Measurements from ENCODE around the gene CCL18.
"Not testable (repeated sequence)": the region's sequence is repeated elsewhere in the genome, so short reads cannot be mapped to it uniquely, and the experiment has no call there.

Gene CCL18

GRCh38 chr17:36063786-36064541, at the start of gene CCL18:
TSS of gene CCL18 (plus strand) at chr17:36064272. CDS start at chr17:36064343, 71 bp downstream.
- no peak within 1 kb of the TSS; the same call in 1 of the 2 replicates for H3K4me3 ChIP-seq (ENCODE audit: low read length)
- no peaks in the 10 kb centered on the region for H3K36me3 ChIP-seq (ENCODE audit: control insufficient read depth, insufficient read depth, low read length)
- WGBS (ENCODE audit: insufficient coverage, insufficient read length): no CpG with 5 or more reads among the region's 5 CpGs
- H3K27ac ChIP-seq (ENCODE audit: low read length): no peak within 1 kb of the TSS
- H3K27me3 ChIP-seq (ENCODE audit: control insufficient read depth, insufficient read depth, low read length): no peaks in the 10 kb centered on the region
- H3K4me1 ChIP-seq (ENCODE audit: control insufficient read depth, insufficient read depth, low read length): no peaks in the 10 kb centered on the region; the same call in 1 of the 2 replicates
- no peak for DNase-seq (ENCODE audit: low read depth, low spot score)
- H3K9me3 ChIP-seq (ENCODE audit: control insufficient read depth, insufficient read depth, low read length): no peaks in the 10 kb centered on the region

GRCh38 chr17:36014946-36015345, 49.1 kb upstream of the CCL18 start:
- Histone ChIP-seq H3K9me3 (ENCODE audit: control insufficient read depth, insufficient read depth, low read length) (no peaks in the 10 kb centered on the region), H3K27me3 (ENCODE audit: control insufficient read depth, insufficient read depth, low read length) (no peaks in the 10 kb centered on the region)

GRCh38 chr17:36015895-36016294, 48.2 kb upstream of the CCL18 start:
- H3K9me3 ChIP-seq (ENCODE audit: control insufficient read depth, insufficient read depth, low read length); H3K27ac ChIP-seq (ENCODE audit: low read length); H3K4me3 ChIP-seq (ENCODE audit: low read length); H3K27me3 ChIP-seq (ENCODE audit: control insufficient read depth, insufficient read depth, low read length); DNase-seq (ENCODE audit: low read depth, low spot score); H3K4me1 ChIP-seq (ENCODE audit: control insufficient read depth, insufficient read depth, low read length); H3K36me3 ChIP-seq (ENCODE audit: control insufficient read depth, insufficient read depth, low read length): not testable (repeated sequence)
- WGBS (ENCODE audit: insufficient coverage, insufficient read length): no CpG with 5 or more reads among the region's 4 CpGs

More at GRCh38 chr17:36014946-36015345, 49.1 kb upstream of the CCL18 start:
- Histone ChIP-seq H3K27ac (ENCODE audit: low read length) (no peak overlapping the region), H3K36me3 (ENCODE audit: control insufficient read depth, insufficient read depth, low read length) (no peaks in the 10 kb centered on the region), H3K4me1 (ENCODE audit: control insufficient read depth, insufficient read depth, low read length) (no peaks in the 10 kb centered on the region), H3K4me3 (ENCODE audit: low read length) (no peak overlapping the region)
- WGBS (ENCODE audit: insufficient coverage, insufficient read length): no CpG with 5 or more reads among the region's 5 CpGs
- no peak for DNase-seq (ENCODE audit: low read depth, low spot score)

- no peaks in the 10 kb centered on the region for H3K27me3 ChIP-seq (ENCODE audit: control insufficient read depth, insufficient read depth, low read length)
- no peaks in the 10 kb centered on the region for H3K9me3 ChIP-seq (ENCODE audit: control insufficient read depth, insufficient read depth, low read length)
- H3K27ac ChIP-seq (ENCODE audit: low read length): no peak overlapping the region
- H3K4me1 ChIP-seq (ENCODE audit: control insufficient read depth, insufficient read depth, low read length): no peaks in the 10 kb centered on the region
- DNase-seq (ENCODE audit: low read depth, low spot score): no peak
- H3K4me3 ChIP-seq (ENCODE audit: low read length): no peak overlapping the region
- no peaks in the 10 kb centered on the region for H3K36me3 ChIP-seq (ENCODE audit: control insufficient read depth, insufficient read depth, low read length)
- no CpG with 5 or more reads among the region's 2 CpGs for WGBS (ENCODE audit: insufficient coverage, insufficient read length)
These were observed 47.5 kb upstream of the CCL18 start for GRCh38 chr17:36016555-36016954.

GRCh38 chr17:36017799-36018198, 46.3 kb upstream of the CCL18 start, which contains the start of gene CCL23:
TSS of gene CCL23 (minus strand) at chr17:36017972. CDS start at chr17:36017897, 75 bp downstream.
- Histone ChIP-seq H3K9me3 (ENCODE audit: control insufficient read depth, insufficient read depth, low read length) (no peaks in the 10 kb centered on the region), H3K4me3 (ENCODE audit: low read length) (no peak within 1 kb of the TSS), H3K36me3 (ENCODE audit: control insufficient read depth, insufficient read depth, low read length) (no peaks in the 10 kb centered on the region), H3K27me3 (ENCODE audit: control insufficient read depth, insufficient read depth, low read length) (no peaks in the 10 kb centered on the region), H3K4me1 (ENCODE audit: control insufficient read depth, insufficient read depth, low read length) (no peaks in the 10 kb centered on the region), H3K27ac (ENCODE audit: low read length) (no peak within 1 kb of the TSS)
- no CpG with 5 or more reads among the region's 6 CpGs for WGBS (ENCODE audit: insufficient coverage, insufficient read length)
- DNase-seq (ENCODE audit: low read depth, low spot score): no peak

GRCh38 chr17:36019423-36019822, 44.6 kb upstream of the CCL18 start:
- H3K27ac ChIP-seq (ENCODE audit: low read length): no peak overlapping the region
- H3K27me3 ChIP-seq (ENCODE audit: control insufficient read depth, insufficient read depth, low read length): no peaks in the 10 kb centered on the region
- H3K4me1 ChIP-seq (ENCODE audit: control insufficient read depth, insufficient read depth, low read length): no peaks in the 10 kb centered on the region
- no peak for DNase-seq (ENCODE audit: low read depth, low spot score)
- no CpG with 5 or more reads among the region's 2 CpGs for WGBS (ENCODE audit: insufficient coverage, insufficient read length)
- no peak overlapping the region for H3K4me3 ChIP-seq (ENCODE audit: low read length)
- H3K9me3 ChIP-seq (ENCODE audit: control insufficient read depth, insufficient read depth, low read length): no peaks in the 10 kb centered on the region
- no peaks in the 10 kb centered on the region for H3K36me3 ChIP-seq (ENCODE audit: control insufficient read depth, insufficient read depth, low read length)

- no peak overlapping the region for H3K27ac ChIP-seq (ENCODE audit: low read length)
- WGBS (ENCODE audit: insufficient coverage, insufficient read length): no CpG with 5 or more reads among the region's 6 CpGs
- no peaks in the 10 kb centered on the region for H3K9me3 ChIP-seq (ENCODE audit: control insufficient read depth, insufficient read depth, low read length)
- DNase-seq (ENCODE audit: low read depth, low spot score): no peak
- no peaks in the 10 kb centered on the region for H3K4me1 ChIP-seq (ENCODE audit: control insufficient read depth, insufficient read depth, low read length)
- no peaks in the 10 kb centered on the region for H3K27me3 ChIP-seq (ENCODE audit: control insufficient read depth, insufficient read depth, low read length)
- H3K36me3 ChIP-seq (ENCODE audit: control insufficient read depth, insufficient read depth, low read length): no peaks in the 10 kb centered on the region
- H3K4me3 ChIP-seq (ENCODE audit: low read length): no peak overlapping the region
These were observed 39.8 kb upstream of the CCL18 start for GRCh38 chr17:36024106-36024869.

GRCh38 chr17:36027761-36028160, 36.3 kb upstream of the CCL18 start:
- Histone ChIP-seq H3K36me3 (ENCODE audit: control insufficient read depth, insufficient read depth, low read length) (no peaks in the 10 kb centered on the region), H3K4me1 (ENCODE audit: control insufficient read depth, insufficient read depth, low read length) (no peaks in the 10 kb centered on the region), H3K4me3 (ENCODE audit: low read length) (no peak overlapping the region), H3K27ac (ENCODE audit: low read length) (no peak overlapping the region), H3K9me3 (ENCODE audit: control insufficient read depth, insufficient read depth, low read length) (no peaks in the 10 kb centered on the region), H3K27me3 (ENCODE audit: control insufficient read depth, insufficient read depth, low read length) (no peaks in the 10 kb centered on the region)
- DNase-seq (ENCODE audit: low read depth, low spot score): no peak
- WGBS (ENCODE audit: insufficient coverage, insufficient read length): no CpG with 5 or more reads among the region's 4 CpGs

- Histone ChIP-seq H3K4me1 (ENCODE audit: control insufficient read depth, insufficient read depth, low read length) (no peaks in the 10 kb centered on the region), H3K27me3 (ENCODE audit: control insufficient read depth, insufficient read depth, low read length) (no peaks in the 10 kb centered on the region), H3K27ac (ENCODE audit: low read length) (no peak overlapping the region), H3K36me3 (ENCODE audit: control insufficient read depth, insufficient read depth, low read length) (no peaks in the 10 kb centered on the region), H3K4me3 (ENCODE audit: low read length) (no peak overlapping the region), H3K9me3 (ENCODE audit: control insufficient read depth, insufficient read depth, low read length) (no peaks in the 10 kb centered on the region)
- WGBS (ENCODE audit: insufficient coverage, insufficient read length): no CpG with 5 or more reads among the region's 1 CpG
- DNase-seq (ENCODE audit: low read depth, low spot score): no peak
These were observed 33.1 kb upstream of the CCL18 start for GRCh38 chr17:36030956-36031355.

GRCh38 chr17:36034127-36034526, 29.9 kb upstream of the CCL18 start:
- no CpG with 5 or more reads among the region's 3 CpGs for WGBS (ENCODE audit: insufficient coverage, insufficient read length)
- no peaks in the 10 kb centered on the region for H3K9me3 ChIP-seq (ENCODE audit: control insufficient read depth, insufficient read depth, low read length)
- H3K27ac ChIP-seq (ENCODE audit: low read length): no peak overlapping the region
- no peak overlapping the region for H3K4me3 ChIP-seq (ENCODE audit: low read length)
- no peak for DNase-seq (ENCODE audit: low read depth, low spot score)
- H3K4me1 ChIP-seq (ENCODE audit: control insufficient read depth, insufficient read depth, low read length): no peaks in the 10 kb centered on the region
- H3K36me3 ChIP-seq (ENCODE audit: control insufficient read depth, insufficient read depth, low read length): no peaks in the 10 kb centered on the region
- H3K27me3 ChIP-seq (ENCODE audit: control insufficient read depth, insufficient read depth, low read length): no peaks in the 10 kb centered on the region

Measured in iPS DF 6.9 (cell line).